Measurements from ENCODE around the gene ABCB1.
A peak's percentile ranks its signal among the peaks of the same experiment; 100 is the strongest.

The ABCB1 gene

DNA sequence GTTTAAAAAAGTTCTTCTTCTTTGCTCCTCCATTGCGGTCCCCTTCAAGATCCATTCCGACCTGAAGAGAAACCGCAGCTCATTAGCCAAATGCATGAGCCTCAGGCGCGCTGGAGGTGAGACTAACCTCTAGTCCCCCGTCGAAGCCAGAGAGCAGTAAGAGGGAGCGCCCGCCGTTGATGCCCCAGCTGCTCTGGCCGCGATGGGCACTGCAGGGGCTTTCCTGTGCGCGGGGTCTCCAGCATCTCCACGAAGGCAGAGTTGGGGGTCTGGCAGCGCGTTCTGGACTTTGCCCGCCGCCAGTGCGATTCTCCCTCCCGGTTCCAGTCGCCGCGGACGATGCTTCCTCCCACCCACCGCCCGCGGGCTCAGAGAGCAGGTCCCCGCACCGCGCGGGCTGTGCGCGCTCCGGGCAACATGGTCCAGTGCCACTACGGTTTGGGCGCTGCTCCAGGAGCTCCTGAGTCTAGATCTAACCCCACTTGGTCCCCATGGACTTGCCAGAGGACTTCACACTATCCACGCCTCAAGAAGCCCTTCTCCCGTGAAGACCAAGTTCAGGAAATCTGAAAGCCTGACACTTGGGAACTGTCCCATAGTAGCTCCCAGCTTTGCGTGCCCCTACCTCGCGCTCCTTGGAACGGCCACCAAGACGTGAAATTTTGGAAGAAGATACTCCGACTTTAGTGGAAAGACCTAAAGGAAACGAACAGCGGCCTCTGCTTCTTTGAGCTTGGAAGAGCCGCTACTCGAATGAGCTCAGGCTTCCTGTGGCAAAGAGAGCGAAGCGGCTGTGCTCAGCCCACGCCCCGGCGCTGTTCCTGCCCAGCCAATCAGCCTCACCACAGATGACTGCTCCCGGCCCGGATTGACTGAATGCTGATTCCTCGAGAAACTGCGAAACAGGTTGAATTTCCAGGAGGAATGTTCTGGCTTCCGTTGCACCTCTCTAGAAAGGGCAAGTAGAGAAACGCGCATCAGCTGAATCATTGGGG, at the start of gene ABCB1:
TSS of gene ABCB1 (minus strand) at position 755 of the 995 bp plus-strand sequence. CDS start at position 55, 700 bp downstream.
- peak; percentile 22 for DNase-seq

DNA sequence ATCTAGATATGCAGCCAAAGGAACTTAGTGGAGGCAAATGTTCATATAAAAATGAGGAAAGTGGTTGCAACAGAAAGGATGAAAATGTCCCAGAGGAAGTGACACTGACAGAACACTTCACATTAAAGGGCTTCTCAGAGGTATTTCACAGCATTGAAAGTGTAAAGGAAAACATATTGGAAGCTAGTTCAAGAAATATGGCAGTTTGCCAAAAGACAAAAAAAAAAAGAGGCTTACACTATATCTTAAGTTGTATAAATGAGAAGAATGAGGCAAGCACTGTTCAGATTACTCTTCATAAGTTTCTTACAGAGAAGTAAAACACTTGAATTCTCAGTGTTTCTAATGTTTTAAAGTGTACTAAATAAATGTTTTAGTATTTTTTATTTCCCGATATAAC, 47.6 kb upstream of the ABCB1 start:
- DNase-seq, result no peak

DNA sequence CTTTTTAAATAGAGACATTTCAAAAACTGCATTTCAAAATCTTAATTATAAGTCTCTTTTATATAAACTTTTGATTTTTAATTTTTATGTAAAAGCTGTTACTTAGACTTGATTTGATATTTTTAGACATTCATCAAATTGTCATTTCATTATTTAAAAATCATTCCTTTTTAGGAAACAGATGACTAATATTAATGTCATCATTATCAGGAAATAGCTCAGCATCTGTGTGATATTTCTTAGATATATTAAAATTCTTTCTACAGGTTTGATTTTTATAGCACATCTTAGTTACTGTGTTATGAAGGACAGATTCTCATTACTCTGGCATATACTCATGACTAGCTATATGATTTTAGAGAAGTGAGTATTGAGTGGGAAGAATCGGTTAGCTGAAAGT, 44.8 kb upstream of the ABCB1 start:
- no peak for DNase-seq

DNA sequence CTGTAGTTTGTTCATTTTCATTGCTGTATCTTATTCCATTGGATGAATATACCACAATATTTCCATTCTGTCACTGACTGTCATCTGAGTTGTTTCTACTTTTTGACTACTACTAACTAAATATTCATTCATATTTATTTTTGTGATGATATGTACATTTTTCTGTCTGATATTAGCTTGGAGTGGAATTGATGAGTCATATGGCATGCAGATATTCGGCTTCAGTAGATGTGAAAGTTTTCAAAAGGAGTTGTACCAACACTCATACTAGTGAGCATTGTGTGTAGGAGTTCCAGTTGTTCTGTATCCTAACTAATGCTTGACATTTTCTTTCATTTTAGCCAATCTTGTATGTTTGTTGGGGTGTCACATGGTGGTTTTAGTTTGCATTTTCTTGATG, 35.2 kb upstream of the ABCB1 start:
- no peak for DNase-seq

DNA sequence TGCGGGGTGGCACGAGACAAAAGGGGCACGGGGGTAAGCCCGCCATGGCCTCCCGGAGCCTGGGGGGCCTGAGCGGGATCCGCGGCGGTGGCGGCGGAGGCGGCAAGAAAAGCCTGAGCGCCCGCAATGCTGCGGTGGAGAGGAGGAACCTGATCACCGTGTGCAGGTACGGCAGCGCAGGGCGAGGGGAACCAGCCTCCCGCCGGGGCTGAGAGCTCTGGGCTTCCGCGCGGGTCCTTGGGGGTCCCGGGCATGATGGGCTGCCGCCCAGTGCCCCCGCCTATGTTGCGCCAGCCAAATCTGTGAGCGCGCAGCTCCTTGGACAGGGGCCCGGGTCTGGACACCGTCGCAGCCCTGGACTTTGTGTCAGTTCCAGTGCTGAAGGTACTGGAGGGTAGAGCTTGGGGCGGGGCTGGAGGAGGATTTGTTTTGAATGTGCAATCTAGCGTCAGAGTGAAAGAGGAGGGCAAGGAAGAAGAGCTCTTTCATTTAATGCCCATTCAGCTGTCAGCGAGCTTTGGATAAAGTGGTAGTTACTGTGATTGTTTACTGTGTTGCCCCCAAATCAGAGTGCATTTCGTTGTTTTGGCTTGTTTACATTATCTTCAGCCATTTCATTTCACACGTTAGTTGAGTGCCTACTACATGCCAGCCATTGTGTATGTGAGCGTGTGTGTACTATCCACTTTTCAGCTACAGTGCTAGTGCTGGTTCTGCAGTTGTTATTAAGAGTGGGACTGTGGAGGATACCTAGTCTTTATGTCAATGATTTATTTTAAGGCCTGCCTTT, 28.3 kb upstream of the ABCB1 start:
- DNase-seq, result no peak

DNA sequence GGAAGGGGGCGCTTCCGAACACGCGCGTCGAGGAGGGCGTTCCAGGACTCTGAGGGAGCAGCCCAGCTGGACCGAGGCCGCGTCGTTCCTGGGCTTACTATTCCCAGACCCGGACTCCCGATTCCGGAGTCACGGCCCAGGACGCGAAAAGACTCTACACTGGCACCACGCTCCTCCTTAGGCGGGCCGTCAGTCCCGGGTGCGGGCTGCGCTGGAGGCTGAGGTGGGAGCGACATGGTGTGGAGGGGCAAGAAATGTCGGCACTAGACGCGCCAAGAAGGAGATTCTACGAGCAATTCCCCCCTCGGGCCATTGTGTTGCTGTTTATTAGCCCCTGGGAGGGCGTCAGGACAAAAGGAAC, 26.9 kb upstream of the ABCB1 start:
- DNase-seq, result no peak

DNA sequence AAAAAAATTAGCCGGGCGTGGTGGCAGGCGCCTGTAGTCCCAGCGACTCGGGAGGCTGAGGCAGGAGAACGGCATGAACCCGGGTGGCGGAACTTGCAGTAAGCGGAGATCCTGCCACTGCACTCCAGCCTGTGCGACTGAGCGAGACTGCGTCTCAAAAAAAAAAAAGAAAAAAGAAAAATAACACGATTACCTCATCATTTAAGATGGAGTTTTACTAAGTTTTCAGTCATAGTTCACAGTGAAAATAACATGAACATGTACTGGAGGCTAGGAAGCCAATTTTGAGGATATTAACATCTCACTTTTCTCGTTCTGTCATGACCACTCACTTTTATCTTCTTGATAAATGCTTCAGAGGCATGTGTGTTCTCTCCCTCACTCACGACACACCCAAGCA, 24.4 kb upstream of the ABCB1 start:
- DNase-seq, result no peak

DNA sequence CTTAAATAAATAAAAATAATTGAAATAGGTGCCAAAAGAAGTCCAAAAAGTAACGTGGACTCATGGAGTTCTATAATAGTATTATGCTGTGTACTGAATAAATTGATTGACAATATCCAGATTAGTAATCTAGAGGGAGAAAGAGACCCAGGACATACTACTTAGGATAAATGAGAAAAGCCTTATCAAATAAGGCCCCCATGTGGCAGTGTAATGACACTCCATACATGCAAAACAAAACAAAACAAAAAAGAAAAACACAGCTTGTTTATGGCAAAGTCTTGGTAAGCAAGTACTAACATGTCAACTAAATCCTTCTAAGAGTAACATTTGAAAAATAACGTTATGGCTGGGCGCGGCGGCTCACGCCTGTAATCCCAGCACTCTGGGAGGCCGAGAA, 23.9 kb upstream of the ABCB1 start:
- DNase-seq, result no peak

DNA sequence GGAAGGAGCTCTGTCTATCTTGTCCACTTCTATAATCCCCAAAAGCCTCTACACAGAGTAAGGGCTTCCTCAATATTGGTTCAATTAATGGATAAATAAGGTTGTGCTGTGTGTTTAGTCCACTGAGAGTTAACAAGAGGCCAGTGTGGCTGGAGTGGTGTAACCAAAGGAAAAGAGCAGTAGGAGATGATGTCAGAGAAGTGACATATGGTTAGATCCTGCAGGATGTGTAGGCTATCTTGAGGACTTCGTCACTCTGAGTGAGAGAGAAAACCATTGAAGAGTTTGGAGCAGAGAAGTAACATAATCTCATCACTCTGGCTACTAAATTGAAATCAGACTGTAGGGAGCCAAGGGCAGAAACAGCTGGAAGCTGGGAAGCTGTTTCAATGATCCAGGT, 14.5 kb upstream of the ABCB1 start:
- DNase-seq, result no peak

DNA sequence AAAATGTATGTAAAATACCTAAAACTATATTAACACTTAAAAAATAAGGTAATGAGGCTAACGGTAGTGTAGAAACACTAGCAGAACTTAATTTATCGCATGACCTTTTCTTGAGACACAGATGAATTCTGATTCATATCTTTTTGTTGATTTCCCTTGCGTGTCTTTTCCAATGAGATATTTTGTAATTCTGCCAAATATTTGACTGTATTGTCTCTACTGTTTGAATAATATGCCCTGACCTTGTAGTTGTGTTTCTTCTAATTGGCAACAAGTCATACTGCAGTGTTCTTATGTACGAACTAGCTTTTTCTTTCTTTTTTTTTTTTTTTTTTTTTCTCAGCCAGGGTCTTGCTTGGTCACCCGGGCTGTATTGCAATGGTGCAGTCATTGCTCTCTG, 9.2 kb upstream of the ABCB1 start:
- no peak for DNase-seq

DNA sequence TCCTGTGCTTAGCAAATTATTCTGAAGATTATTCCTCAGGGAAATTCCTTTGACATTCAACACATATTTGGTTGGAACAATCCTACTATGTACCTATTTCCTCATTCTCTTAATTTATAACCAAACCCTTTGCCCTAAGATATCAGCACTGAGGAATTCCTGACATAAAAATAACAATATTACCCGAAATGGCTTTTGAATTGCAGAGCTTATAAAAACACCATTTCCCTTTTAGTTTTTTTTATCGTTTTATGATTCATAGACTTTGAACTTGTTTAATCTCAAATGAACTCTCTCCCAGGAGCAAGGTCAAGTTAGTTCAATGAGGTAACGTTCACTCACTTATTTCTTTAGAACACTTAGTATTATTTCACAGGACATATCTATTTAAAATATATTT, 7.7 kb upstream of the ABCB1 start:
- DNase-seq, result no peak

DNA sequence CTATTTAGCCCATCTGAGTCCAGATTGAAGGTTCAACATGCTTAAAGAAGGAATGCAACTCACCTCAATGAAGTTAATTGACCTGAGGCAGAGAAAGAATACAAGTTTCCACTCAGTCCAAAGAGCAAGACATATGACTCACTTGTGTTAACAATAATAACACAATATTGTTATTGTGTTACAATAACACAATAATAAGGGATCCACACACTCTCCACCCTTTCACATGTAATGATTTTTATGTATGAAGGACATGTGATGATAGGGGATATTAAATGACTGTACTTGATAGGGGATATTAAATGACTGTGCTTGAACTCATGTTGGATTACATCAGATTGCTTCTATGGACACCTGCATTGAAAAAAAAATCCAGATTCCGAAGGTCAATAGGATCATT, 3.6 kb upstream of the ABCB1 start:
- no peak for DNase-seq

DNA sequence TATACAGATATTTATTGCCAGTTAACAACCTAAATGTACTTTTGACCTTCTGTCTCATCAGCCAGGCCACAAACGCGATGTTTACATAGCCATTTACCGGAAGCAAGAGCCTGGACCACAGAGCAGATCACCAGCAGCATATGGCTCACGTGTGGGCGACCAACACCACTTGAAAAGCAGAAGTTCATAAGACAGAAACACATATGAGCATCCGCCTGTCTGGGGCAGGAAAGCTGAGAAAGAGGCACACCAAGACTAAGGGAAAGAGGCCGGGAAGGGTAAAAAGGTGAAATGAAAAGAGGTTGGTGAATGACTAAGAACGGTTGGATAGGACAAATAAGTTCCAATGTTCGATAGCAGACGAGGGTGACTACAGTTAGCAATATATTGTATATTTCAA, 1.3 kb downstream of the ABCB1 start:
- DNase-seq, result no peak

DNA sequence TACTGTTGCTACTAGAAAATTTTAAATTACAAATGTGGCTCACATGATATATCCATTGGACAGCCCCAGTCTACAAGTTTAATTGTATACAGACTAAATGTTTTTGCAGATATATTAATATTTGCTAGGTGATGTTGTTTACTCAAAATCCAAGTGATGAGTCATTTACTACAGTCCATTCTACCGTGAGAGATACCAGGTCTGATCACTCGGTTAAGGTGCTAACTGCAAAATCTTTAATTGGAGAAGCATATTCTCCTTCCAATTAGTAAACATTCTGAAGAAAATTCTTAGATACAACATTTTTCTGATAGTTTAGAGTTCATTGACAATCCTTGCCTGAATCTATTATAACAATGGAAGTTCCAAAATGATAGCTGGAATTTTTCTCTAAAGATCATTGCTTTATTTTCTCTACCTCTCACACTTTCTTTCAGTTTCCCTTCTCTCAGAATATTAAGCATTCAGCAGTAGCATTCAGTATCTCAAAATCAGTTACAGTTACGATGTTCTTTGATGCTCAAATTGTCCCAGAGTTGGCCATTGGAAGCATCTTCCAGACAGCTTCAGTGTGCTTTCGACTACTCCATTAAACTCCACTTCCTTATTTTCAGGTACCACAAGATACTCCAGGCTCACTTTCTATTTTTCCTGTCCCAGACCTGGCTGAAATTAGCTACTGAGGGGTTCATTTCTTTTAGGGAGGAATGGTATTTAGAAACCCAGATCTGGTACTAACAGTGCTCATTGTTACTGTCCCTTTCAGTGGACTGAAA, 2.3 kb downstream of the ABCB1 start:
- no peak for DNase-seq

DNA sequence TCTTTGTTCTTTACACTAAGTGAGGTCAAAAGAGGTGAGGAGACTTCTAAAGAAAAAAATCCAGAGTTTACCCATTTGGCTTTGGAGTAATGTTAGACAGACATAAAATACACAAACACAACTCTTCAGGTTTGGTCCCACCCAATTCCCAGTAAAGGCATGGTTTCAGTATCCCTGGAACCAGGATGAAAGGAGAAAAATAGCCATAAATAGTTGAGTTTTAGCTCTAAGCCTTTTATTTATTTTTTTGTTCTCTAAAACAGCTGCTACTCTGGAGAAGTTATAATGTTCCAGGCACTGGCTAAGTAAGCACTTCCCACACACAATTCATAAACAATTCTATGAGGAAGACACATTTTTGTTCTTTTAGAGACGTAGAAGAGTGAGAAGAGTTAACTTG, 4.0 kb downstream of the ABCB1 start:
- DNase-seq, result no peak

DNA sequence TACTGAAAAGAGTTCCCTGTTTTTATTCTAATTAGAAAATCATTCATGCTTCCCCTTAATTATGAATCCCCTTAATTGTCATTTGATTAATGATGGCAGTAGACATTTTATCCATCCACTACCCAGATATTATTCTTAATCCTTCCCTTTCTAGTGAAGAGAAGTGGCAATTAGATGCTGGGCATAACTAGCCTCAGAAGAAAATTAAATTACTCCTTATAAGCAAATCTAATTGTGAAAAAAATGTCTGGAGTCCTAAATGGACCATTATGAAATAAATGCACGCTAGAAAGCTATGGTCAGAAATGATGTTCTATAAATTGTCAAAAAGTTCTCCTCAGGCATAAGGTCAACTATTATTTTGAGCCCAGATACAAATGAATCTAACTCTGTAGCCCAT, 4.5 kb downstream of the ABCB1 start:
- DNase-seq, result no peak

DNA sequence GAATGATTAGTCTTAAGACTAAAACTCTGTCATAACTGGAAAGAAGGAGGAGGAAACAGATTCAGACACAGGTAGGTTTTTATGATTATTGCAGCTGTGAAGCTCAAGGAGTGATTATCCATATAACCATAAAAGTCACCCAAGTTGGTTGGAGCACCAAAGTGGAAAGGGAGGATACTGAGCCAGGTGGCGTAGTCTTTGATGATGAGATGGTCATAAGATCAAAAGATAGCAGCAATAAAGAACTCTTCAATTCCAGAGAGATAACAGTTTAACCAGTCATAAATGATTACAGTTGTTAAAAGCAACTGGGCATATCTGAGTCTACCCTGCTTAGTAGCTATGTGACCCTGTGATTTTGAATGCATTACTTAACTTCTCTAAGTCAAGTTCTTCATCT, 8.4 kb downstream of the ABCB1 start:
- no peak for DNase-seq

DNA sequence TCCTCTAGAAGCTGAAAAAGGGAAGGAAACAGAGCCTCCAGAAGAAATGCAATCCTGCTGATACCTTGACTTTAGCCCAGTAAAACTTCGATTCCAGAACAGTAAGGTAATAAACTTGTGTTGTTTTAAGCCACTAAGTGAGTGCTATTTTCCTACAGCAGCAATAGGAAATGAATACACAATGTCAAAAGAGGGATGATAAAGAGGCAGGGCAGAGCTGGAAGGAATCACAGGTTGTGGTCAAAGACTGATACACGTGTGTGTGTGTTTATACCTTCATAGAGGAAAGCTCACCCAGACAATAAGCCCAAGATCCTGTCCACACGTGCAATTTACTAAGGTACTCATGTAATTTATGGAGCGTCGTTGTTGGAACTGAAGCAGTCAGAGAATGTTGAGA, 9.5 kb downstream of the ABCB1 start:
- no peak for DNase-seq

DNA sequence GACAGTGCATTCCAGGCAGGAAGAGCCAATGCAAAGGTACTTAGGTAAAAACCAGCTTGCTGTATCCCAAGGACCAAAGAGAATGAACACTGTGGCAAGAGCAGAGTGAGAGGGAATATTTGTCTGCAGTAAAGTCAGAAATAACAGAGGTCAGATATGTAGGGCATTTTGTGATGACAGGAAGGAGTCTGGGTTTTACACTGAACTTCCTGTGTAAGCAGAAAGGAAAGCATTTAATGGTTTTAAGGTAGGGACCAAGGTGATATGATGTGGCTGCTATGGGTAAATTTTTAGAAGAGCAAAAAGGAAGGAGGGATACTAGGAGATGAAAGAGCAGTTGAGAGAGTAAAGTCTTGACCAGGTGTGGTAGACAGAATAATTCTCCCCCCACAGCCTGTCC, 10.1 kb downstream of the ABCB1 start:
- no peak for DNase-seq

DNA sequence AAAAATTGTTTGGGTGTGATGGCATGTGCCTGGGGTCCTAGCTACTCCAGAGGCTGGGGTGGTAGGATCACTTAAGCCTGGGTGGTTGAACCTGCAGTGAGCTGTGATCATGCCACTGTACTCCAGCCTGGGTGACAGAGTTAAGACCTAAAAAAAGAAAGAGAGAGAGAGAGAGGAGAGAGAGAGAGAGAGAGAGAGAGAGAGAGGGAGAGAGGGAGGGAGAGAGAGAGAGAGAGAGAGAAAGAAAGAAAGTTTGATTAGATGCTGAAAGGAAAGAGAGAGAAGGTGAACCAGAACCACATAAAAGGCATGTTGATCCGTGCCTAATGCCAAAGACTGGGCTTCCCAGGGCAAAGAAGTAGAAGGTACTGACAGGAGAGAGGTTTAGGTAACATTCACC, 11.1 kb downstream of the ABCB1 start:
- no peak for DNase-seq

DNA sequence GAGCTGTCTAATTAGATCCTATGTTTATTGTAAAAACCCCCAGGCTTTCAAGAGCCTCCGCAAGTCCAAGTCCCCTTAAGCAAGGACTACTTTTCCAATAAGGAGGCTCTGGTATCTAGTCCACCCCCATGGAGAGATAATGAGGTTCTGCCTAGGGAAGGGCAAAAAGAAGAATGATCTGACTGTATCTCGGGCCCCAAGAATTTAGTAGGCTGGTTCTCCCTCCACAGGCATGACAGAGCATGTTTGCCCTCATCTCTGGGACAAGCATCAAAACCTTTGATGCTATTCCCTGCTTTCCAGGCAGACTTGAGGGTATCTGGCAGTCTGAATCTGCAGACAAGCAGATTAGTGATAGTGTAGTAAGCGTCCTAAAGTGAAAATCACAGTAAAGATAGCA, 19.0 kb downstream of the ABCB1 start:
- no peak for DNase-seq

DNA sequence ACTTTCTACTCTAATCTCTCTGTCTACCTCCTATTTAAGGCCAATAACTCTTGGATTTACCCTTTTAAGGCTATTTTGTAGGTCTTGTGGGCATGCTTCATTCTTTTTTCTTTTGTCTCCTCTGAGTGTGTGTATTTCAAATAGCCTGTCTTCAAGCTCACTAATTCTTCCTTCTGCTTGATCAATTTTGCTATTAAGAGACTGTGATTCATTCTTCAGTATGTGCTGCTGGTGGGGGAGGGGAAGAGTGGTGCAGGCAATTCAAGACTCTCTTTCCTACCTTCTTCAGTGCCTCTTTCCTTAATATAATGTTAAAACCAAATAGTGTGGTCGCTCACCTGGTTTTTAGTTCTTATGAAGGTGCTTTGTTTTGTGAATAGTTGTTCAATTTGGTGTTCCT, 20.0 kb downstream of the ABCB1 start:
- no peak for DNase-seq

DNA sequence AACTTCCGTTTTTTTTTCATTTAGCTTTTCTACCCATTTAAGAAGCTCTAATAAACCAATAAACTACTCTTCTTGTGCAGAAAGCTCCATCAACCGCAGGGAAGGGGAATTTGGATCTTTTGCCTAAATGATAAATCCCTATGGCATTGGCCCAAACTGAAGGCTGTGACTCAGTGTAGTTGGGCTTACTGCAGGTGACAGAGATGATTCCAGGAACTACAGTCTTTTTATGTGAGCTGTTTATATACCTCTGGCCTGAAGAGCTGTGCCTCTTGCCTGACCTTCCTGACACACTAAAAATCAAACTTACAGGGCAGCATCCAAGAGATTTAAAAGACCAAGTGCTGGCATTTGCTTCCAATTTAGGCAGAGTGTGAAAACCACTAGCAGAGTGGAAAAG, 25.2 kb downstream of the ABCB1 start:
- no peak for DNase-seq

DNA sequence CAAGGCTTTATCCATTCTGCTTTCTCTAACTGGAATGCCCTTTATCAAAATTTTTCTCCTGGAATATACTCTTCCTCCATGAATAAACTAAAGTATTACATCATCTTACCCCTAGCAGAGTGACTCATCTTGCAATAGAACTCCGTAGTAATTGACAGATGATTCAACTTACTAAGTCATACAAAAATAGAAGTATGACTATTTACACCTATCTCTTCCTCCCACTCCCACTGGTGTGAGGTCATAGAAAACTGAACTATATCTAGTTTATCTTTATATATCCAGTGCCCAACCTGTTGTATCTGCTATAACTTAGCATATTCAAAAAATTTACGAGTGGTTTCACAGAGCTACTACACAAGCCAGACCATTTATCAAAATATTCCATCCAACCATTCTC, 26.1 kb downstream of the ABCB1 start:
- no peak for DNase-seq
